ENCODE measurements around the gene NRDE2. TPM values are rescaled to one million over a fixed set of nuclear protein-coding genes. Genes with fewer than 3 reads are reported as not detected.

The NRDE2 gene
- total RNA-seq, 1 experiment from 2014 or later: 20.1 TPM

DNA sequence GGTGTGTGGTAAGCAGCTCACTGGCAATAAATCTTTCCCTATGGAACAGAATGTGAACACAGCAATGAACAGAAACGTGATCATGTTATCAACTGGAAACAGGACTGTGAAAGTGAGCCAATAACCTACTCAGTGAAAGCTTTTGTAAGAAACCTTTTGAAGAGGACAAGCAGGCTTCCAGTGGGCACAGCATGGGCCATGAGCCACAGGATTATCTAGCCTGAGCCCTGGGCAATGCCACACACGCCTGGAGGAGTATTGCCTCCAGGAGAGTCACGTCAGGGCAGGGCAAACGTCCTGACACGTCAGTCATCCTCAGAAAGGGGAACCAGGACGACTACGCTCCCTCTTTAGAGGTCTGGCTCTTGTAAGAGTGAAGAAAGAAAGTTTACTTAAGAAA is 32.3 kb downstream of the NRDE2 start:
- H3K27ac ChIP-seq (ENCODE audit: low read depth, low read length): no peak overlapping the region
- peaks cover 0 to 7% of the 10 kb centered on the region in 2 experiments; a peak in 1 of 4 replicates for H3K4me1 ChIP-seq (ENCODE audit: control insufficient read depth in 1 of 2, insufficient read depth in 2 of 2, low read length in 2 of 2)
- DNase-seq (ENCODE audit: low read depth, low spot score) (no peak), ATAC-seq (no peak)
- intact Hi-C loops (cut with micrococcal nuclease): no loop called here
- RAD21 ChIA-PET (ENCODE audit: low non-redundant PET in 1 of 2, low total read pairs in 2 of 2, uncharacterized antibody in 2 of 2, unreplicated experiment in 2 of 2): no interaction called here
- no peaks in the 10 kb centered on the region for H3K9me2 ChIP-seq (ENCODE audit: insufficient read depth)
- POLR2A ChIA-PET: no interaction called here
- no TSS peak for BruUV-seq (replicated peaks)
- no peak overlapping the region for H2AFZ ChIP-seq (ENCODE audit: low read depth, low read length, poor library complexity, severe bottlenecking)
- no peaks in the 10 kb centered on the region for H3K27me3 ChIP-seq (ENCODE audit: insufficient read depth, low read length)
- peaks cover 17 to 27% of the 10 kb centered on the region in 2 experiments; a peak in 3 of 4 replicates for H3K36me3 ChIP-seq (ENCODE audit: control insufficient read depth in 1 of 2, insufficient read depth in 2 of 2, low read length in 2 of 2)
- CTCF ChIA-PET: no interaction called here
- no peak overlapping the region for H3K4me2 ChIP-seq (ENCODE audit: low read length)
- H3K79me2 ChIP-seq (ENCODE audit: insufficient read depth, low read length): no peaks in the 10 kb centered on the region
- no peak overlapping the region for H3K9ac ChIP-seq (ENCODE audit: low read length)
- H3K4me3 ChIP-seq (replicated peaks in 1 of 2; ENCODE audit: low read depth in 1 of 2, low read length in 2 of 2): no peak overlapping the region
- no peaks in the 10 kb centered on the region for H4K20me1 ChIP-seq (ENCODE audit: insufficient read depth)
- no peak for TF ChIP-seq ZFX (IDR thresholded peaks at IDR 0.05)
- TF ChIP-seq FOSL1 (IDR thresholded peaks at IDR 0.05; ENCODE audit: low read depth): no peak
- no peaks in the 10 kb centered on the region for H3K9me3 ChIP-seq (ENCODE audit: control insufficient read depth in 1 of 2, insufficient read depth in 1 of 2, low read depth in 1 of 2, low read length in 2 of 2)

DNA sequence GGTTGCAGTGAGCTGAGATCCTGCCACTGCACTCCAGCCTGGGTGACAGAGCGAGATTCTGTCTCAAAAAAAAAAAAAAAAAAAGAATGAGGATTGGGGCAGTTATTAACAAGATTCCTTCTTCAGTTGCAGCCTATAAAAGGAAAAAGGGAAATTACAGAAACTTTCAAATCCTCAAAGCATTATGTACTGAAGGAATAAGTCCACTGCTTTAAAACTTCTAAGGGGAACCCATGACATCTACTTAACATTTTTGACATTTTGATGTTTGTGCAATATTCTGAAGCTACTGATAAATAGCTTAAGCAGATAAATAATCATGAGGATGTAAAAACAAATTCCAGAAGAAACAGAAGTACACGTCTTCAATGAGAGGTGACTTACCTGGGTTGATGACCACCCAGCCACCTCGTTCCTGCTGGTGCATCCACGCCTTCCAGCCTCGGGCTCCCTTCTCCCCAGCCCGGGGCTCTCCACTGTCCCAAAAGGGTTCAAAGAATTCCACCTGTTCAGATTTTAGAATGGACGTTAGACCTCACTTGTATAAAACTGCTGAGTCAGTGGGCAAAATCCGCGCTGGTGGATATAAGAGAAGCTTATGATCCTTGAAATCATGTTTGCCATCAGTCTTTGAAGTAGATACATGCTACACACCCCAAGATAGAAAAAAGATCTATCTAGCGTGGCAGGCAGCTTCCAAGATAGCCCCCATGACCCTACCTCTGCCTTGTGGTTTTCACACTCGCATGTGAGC is 33.7 kb downstream of the NRDE2 start:
- no peak overlapping the region for H3K27ac ChIP-seq (ENCODE audit: low read depth, low read length)
- peaks cover 8 to 17% of the 10 kb centered on the region in 2 experiments; a peak in 2 of 4 replicates for H3K36me3 ChIP-seq (ENCODE audit: control insufficient read depth in 1 of 2, insufficient read depth in 2 of 2, low read length in 2 of 2)
- no peak overlapping the region for H3K4me3 ChIP-seq (replicated peaks in 1 of 2; ENCODE audit: low read depth in 1 of 2, low read length in 2 of 2)
- BruUV-seq (replicated peaks): no TSS peak
- H3K27me3 ChIP-seq (ENCODE audit: insufficient read depth, low read length): no peaks in the 10 kb centered on the region
- ATAC-seq (no peak), DNase-seq (ENCODE audit: low read depth, low spot score) (no peak)
- H3K9ac ChIP-seq (ENCODE audit: low read length): no peak overlapping the region
- RAD21 ChIA-PET (ENCODE audit: low non-redundant PET in 1 of 2, low total read pairs in 2 of 2, uncharacterized antibody in 2 of 2, unreplicated experiment in 2 of 2): no interaction called here
- no peaks in the 10 kb centered on the region for H4K20me1 ChIP-seq (ENCODE audit: insufficient read depth)
- no peak overlapping the region for H3K4me2 ChIP-seq (ENCODE audit: low read length)
- CTCF ChIA-PET: no interaction called here
- H3K9me2 ChIP-seq (ENCODE audit: insufficient read depth): no peaks in the 10 kb centered on the region
- peaks cover 0 to 7% of the 10 kb centered on the region in 2 experiments; a peak in 1 of 4 replicates for H3K4me1 ChIP-seq (ENCODE audit: control insufficient read depth in 1 of 2, insufficient read depth in 2 of 2, low read length in 2 of 2)
- no peak overlapping the region for H2AFZ ChIP-seq (ENCODE audit: low read depth, low read length, poor library complexity, severe bottlenecking)
- H3K9me3 ChIP-seq (ENCODE audit: control insufficient read depth in 1 of 2, insufficient read depth in 1 of 2, low read depth in 1 of 2, low read length in 2 of 2): no peaks in the 10 kb centered on the region
- TF ChIP-seq JUND (IDR thresholded peaks at IDR 0.05): no peak
- TF ChIP-seq, protein P1, sequence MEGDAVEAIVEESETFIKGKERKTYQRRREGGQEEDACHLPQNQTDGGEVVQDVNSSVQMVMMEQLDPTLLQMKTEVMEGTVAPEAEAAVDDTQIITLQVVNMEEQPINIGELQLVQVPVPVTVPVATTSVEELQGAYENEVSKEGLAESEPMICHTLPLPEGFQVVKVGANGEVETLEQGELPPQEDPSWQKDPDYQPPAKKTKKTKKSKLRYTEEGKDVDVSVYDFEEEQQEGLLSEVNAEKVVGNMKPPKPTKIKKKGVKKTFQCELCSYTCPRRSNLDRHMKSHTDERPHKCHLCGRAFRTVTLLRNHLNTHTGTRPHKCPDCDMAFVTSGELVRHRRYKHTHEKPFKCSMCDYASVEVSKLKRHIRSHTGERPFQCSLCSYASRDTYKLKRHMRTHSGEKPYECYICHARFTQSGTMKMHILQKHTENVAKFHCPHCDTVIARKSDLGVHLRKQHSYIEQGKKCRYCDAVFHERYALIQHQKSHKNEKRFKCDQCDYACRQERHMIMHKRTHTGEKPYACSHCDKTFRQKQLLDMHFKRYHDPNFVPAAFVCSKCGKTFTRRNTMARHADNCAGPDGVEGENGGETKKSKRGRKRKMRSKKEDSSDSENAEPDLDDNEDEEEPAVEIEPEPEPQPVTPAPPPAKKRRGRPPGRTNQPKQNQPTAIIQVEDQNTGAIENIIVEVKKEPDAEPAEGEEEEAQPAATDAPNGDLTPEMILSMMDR (IDR thresholded peaks at IDR 0.05 in 2 of 3, conservative IDR thresholded peaks at IDR 0.05 in 1 of 3; ENCODE audit: borderline replicate concordance in 1 of 3, insufficient read depth in 1 of 3, low read depth in 2 of 3, low read length in 2 of 3): no peak
- TF ChIP-seq TCF7L2 (IDR thresholded peaks at IDR 0.05; ENCODE audit: borderline replicate concordance, extremely low read depth, insufficient read depth, insufficient read length): no peak
- TF ChIP-seq POLR2AphosphoS5 (IDR thresholded peaks at IDR 0.05; ENCODE audit: low read depth, low read length): no peak
- TF ChIP-seq EGR1 (IDR thresholded peaks at IDR 0.05; ENCODE audit: low read depth): no peak
- TF ChIP-seq POLR2A (IDR thresholded peaks at IDR 0.05; ENCODE audit: borderline replicate concordance, extremely low read depth, insufficient read depth, insufficient read length): no peak
- TF ChIP-seq, protein P2, sequence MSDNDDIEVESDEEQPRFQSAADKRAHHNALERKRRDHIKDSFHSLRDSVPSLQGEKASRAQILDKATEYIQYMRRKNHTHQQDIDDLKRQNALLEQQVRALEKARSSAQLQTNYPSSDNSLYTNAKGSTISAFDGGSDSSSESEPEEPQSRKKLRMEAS (IDR thresholded peaks at IDR 0.05): no peak
- no peak for TF ChIP-seq FOSL1 (IDR thresholded peaks at IDR 0.05; ENCODE audit: low read depth)
- TF ChIP-seq YY1 (IDR thresholded peaks at IDR 0.05; ENCODE audit: extremely low read depth, insufficient replicate concordance, low read depth, low read length): no peak
- TF ChIP-seq CEBPB (IDR thresholded peaks at IDR 0.05; ENCODE audit: low read depth): no peak
- TF ChIP-seq EZH2phosphoT487 (IDR thresholded peaks at IDR 0.05; ENCODE audit: borderline replicate concordance): no peak
- TF ChIP-seq EZH2 (IDR thresholded peaks at IDR 0.05): no peak
- TF ChIP-seq, protein P3, sequence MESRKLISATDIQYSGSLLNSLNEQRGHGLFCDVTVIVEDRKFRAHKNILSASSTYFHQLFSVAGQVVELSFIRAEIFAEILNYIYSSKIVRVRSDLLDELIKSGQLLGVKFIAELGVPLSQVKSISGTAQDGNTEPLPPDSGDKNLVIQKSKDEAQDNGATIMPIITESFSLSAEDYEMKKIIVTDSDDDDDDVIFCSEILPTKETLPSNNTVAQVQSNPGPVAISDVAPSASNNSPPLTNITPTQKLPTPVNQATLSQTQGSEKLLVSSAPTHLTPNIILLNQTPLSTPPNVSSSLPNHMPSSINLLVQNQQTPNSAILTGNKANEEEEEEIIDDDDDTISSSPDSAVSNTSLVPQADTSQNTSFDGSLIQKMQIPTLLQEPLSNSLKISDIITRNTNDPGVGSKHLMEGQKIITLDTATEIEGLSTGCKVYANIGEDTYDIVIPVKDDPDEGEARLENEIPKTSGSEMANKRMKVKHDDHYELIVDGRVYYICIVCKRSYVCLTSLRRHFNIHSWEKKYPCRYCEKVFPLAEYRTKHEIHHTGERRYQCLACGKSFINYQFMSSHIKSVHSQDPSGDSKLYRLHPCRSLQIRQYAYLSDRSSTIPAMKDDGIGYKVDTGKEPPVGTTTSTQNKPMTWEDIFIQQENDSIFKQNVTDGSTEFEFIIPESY (IDR thresholded peaks at IDR 0.05; ENCODE audit: extremely low read depth, insufficient replicate concordance, low read length): no peak
- no peak for TF ChIP-seq ELF1 (IDR thresholded peaks at IDR 0.05; ENCODE audit: borderline replicate concordance, low read depth)
- no peak for TF ChIP-seq SP1 (IDR thresholded peaks at IDR 0.05; ENCODE audit: low read depth)
- TF ChIP-seq, protein P4, sequence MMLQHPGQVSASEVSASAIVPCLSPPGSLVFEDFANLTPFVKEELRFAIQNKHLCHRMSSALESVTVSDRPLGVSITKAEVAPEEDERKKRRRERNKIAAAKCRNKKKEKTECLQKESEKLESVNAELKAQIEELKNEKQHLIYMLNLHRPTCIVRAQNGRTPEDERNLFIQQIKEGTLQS (IDR thresholded peaks at IDR 0.05): no peak
- no peaks in the 10 kb centered on the region for H3K79me2 ChIP-seq (ENCODE audit: insufficient read depth, low read length)
- intact Hi-C loops (cut with micrococcal nuclease): no loop called here
- POLR2A ChIA-PET: no interaction called here
